NCI-H2107 treated with DMSO at 0.1 percent for 48 hours (cell line): Measurements from ENCODE around the gene EFNA4.

Experiments used
- DNase-seq: peaks from one replicate; lab custom pipeline; 2025; ENCODE audit not compliant: unreplicated experiment; lab: John Stamatoyannopoulos, UW

The EFNA4 gene

GRCh38 chr1:155063550-155064110 is at the start of gene EFNA4:
EFNA4 (plus strand) TSS chr1:155063740; CDS start chr1:155063824, 84 bp downstream.
- peak; percentile 11 for DNase-seq

- no peak for DNase-seq
These were observed 48.6 kb upstream of the EFNA4 start for GRCh38 chr1:155014709-155015508.

- DNase-seq: no peak
These were observed 47.9 kb upstream of the EFNA4 start for GRCh38 chr1:155015527-155016230.

GRCh38 chr1:155016231-155016831 is 47.2 kb upstream of the EFNA4 start:
- DNase-seq: no peak

GRCh38 chr1:155017041-155017945 is 46.2 kb upstream of the EFNA4 start:
- peak; percentile 59 for DNase-seq

GRCh38 chr1:155017946-155018316 is 45.6 kb upstream of the EFNA4 start:
- DNase-seq: no peak

GRCh38 chr1:155018617-155019348 is 44.8 kb upstream of the EFNA4 start:
- DNase-seq: no peak

GRCh38 chr1:155019377-155020245 is 43.9 kb upstream of the EFNA4 start:
- peak; percentile 64 for DNase-seq

- DNase-seq: no peak
These were observed 41.2 kb upstream of the EFNA4 start for GRCh38 chr1:155022136-155022926.

- DNase-seq: peak; percentile 35
These were observed 40.7 kb upstream of the EFNA4 start for GRCh38 chr1:155022927-155023236.

GRCh38 chr1:155023627-155024026 is 39.9 kb upstream of the EFNA4 start:
- DNase-seq: no peak

GRCh38 chr1:155024315-155024714 is 39.2 kb upstream of the EFNA4 start:
- DNase-seq: no peak

- no peak for DNase-seq
These were observed 37.4 kb upstream of the EFNA4 start for GRCh38 chr1:155026154-155026553.

GRCh38 chr1:155026588-155026987 is 37.0 kb upstream of the EFNA4 start:
- no peak for DNase-seq

- DNase-seq: no peak
These were observed 33.9 kb upstream of the EFNA4 start for GRCh38 chr1:155029513-155030242.

- DNase-seq: no peak
These were observed 33.2 kb upstream of the EFNA4 start for GRCh38 chr1:155030243-155030795.

- DNase-seq: no peak
These were observed 32.6 kb upstream of the EFNA4 start for GRCh38 chr1:155030899-155031298.
